Stimulated activated naive CD8-positive, alpha-beta T cell treated with anti-CD3 and anti-CD28 coated beads, Interleukin-15, amount 100 ng/mL, for 72 hours (primary cell): ENCODE measurements around the gene KIRREL3.

Experiments
- ATAC-seq: fragments of 150-1000 bp; cut with Tn5 transposase; 2 replicates; pipeline ENCODE4 v1.10.0; 2021; ENCODE audit warnings: mild to moderate bottlenecking, moderate library complexity
- DNase-seq, 2 donors: peaks; one replicate each; pipeline ENCODE4 v3.0.0; 2021 to 2022
- H3K27ac Mint-ChIP-seq, 2 donors: one replicate each; pipeline ENCODE4 v1.8.0; 2022; ENCODE audit warnings: mild to moderate bottlenecking in 2 of 2, mixed read lengths in 2 of 2, moderate library complexity in 2 of 2
- H3K27me3 Mint-ChIP-seq: one replicate; pipeline ENCODE4 v1.8.0; 2022; ENCODE audit warnings: mixed read lengths
- H3K4me1 Mint-ChIP-seq: one replicate; pipeline ENCODE4 v1.8.0; 2022; ENCODE audit warnings: mild to moderate bottlenecking, mixed read lengths
- H3K4me3 Mint-ChIP-seq, 2 donors: one replicate each; pipeline ENCODE4 v1.8.0; 2022; ENCODE audit warnings: mild to moderate bottlenecking in 2 of 2, mixed read lengths in 2 of 2, moderate library complexity in 1 of 2
- H3K9me3 Mint-ChIP-seq, 2 donors: one replicate each; pipeline ENCODE4 v1.8.0; 2022; ENCODE audit warnings: mixed read lengths in 2 of 2

The KIRREL3 gene

DNA sequence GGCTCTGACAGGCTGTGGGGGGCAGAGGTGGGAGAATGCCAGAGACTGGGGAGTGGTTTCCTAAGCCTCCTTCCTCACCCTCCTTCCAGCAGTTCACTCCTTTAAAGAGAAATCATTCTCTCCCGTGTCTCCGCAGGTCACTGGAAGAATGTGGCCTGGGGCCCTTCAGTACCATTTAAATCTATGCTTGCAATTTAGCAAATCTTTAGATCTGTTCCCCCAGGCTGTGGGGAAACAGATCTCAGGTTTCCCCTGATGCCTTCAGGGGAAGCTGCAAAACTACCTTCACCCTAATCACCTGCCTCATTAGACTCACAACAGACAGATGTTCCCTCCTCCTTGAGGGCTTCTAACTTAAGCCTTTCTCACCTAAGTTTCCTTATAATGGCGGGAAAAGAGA is 55.3 kb downstream of the KIRREL3 start:
- Mint-ChIP-seq H3K9me3 (no peaks in the 10 kb centered on the region), H3K4me1 (no peaks in the 10 kb centered on the region), H3K4me3 (no peak overlapping the region), H3K27ac (no peak overlapping the region), H3K27me3 (no peaks in the 10 kb centered on the region)
- DNase-seq: no peak
- no peak for ATAC-seq

DNA sequence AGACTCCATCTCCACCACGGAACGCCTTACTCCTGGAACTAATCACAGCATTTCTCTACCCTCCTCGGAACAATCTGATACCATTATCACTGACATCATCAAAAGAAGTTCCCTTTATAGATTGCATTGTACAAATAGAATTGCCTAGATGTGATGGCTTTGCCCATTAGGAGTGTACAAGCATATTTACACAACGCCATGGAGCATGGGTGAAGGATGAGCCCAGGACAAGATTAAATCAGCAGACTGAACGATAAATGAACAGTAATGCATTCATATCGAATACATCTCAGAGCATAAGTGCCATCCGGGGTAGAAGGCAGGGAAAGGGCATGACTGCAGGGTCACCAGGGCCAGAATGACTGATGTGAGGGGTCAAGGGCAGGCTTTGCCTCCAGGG is 57.3 kb downstream of the KIRREL3 start:
- ATAC-seq: no peak
- no peak for DNase-seq
- Mint-ChIP-seq H3K27me3 (no peaks in the 10 kb centered on the region), H3K4me3 (no peak overlapping the region), H3K27ac (no peak overlapping the region), H3K4me1 (no peaks in the 10 kb centered on the region), H3K9me3 (no peaks in the 10 kb centered on the region)

DNA sequence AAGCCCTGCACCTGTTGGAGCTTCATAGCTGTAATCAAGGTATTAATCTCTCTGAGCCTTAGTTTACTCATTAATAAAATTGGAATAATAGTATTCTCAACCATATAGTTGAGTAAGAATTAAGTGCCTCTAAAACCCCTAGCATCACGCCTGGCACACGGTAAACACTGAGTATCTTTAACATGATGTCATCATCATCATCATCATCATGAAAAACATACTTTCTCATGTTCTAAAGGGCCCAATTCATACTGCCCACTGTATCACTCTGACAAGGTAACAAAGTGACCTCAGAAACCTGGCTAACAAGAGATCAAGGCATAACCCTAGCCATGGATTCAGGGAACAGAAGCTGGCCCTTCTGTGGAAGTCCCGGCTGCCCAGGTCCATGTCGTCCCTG is 58.4 kb downstream of the KIRREL3 start:
- H3K4me3 Mint-ChIP-seq: no peak overlapping the region
- no peak overlapping the region for H3K27ac Mint-ChIP-seq
- H3K9me3 Mint-ChIP-seq: no peaks in the 10 kb centered on the region
- H3K4me1 Mint-ChIP-seq: no peaks in the 10 kb centered on the region
- ATAC-seq: no peak
- no peaks in the 10 kb centered on the region for H3K27me3 Mint-ChIP-seq
- DNase-seq: no peak

DNA sequence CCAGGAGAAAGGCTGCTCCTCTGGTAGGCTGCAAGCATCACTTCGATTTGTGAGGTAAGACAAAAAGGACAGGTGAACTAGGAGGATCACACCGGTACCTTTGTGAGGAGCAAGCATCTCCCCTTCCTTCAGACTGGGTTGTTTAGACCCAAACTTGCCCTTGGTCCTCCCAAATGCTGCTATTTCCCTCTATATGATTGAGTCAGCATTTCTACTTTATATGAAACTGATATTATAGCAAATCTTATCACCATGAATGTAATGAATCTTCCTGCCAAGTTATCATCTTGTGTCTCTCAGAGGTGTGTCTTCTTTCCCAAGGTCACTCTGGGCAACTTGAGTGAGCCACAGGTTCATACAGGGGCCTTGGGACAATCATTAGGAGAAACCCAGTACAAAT is 61.0 kb downstream of the KIRREL3 start:
- ATAC-seq: no peak
- Mint-ChIP-seq H3K9me3 (peaks cover 0 to 2% of the 10 kb centered on the region in 2 donors), H3K27ac (no peak overlapping the region), H3K4me1 (no peaks in the 10 kb centered on the region), H3K27me3 (no peaks in the 10 kb centered on the region), H3K4me3 (no peak overlapping the region)
- DNase-seq: no peak

- Mint-ChIP-seq H3K4me1 (no peaks in the 10 kb centered on the region), H3K4me3 (no peak overlapping the region), H3K27ac (no peak overlapping the region), H3K9me3 (peaks cover 0 to 4% of the 10 kb centered on the region in 2 donors), H3K27me3 (no peaks in the 10 kb centered on the region)
- ATAC-seq: no peak
- DNase-seq: no peak
Observed at GRCh38 chr11:126938718-126939117, 61.9 kb downstream of the KIRREL3 start.

- Mint-ChIP-seq H3K4me3 (no peak overlapping the region), H3K4me1 (no peaks in the 10 kb centered on the region), H3K27me3 (peaks cover 20% of the 10 kb centered on the region), H3K27ac (peak overlapping the region; percentile 47 to 59), H3K9me3 (peaks cover 4 to 6% of the 10 kb centered on the region in 2 donors)
- no peak for ATAC-seq
- no peak for DNase-seq
Observed at GRCh38 chr11:126930091-126930841, 70.3 kb downstream of the KIRREL3 start.

DNA sequence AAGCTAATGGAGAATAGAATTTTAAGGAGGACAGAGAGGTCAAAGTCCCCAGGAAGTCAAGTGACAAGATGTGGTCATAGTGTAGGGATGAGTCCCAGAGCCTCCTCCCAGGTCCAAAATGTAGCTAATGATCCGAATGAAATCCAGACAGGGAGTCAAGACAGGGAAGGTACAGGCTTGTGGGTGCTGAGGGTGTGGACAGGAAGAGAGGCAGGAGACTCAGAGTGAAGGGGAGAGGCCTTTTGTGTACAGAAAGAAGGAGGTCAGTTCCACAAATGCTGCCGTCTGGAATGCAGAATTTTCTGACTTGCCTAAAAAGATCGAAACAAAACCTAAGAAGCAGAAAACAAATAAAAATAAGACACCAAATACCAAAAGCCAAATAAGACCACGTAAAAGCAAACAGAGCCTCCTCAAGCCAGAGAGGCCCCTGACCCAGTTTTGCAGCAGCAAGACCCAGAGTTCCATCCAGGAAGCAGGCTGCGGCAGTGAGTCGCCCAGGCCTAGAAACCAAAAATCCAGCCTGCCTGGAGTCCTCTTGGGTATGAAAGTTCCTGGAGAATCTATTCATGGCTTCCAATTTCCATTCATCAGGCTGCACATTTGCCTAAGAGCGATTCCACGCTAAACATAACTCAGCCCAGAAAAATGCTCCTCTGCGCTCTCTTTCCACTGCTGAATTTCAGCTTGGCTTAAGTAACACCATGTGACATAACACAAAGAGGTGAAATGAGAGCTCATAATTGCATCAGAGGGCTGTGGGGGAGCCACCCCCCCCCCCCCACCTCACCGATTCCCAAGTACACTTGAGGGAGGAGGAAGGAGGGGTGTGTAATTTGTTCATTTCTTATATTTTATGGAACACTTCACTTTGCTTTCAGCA is 71.2 kb downstream of the KIRREL3 start:
- no peaks in the 10 kb centered on the region for H3K4me1 Mint-ChIP-seq
- H3K9me3 Mint-ChIP-seq: peaks cover 1 to 6% of the 10 kb centered on the region in 2 donors
- ATAC-seq: no peak
- DNase-seq: no peak
- H3K27ac Mint-ChIP-seq: no peak overlapping the region
- H3K4me3 Mint-ChIP-seq: no peak overlapping the region
- H3K27me3 Mint-ChIP-seq: peaks cover 20% of the 10 kb centered on the region

GRCh38 chr11:126927623-126928022 is 72.9 kb downstream of the KIRREL3 start:
- peaks cover 0 to 6% of the 10 kb centered on the region in 2 donors for H3K9me3 Mint-ChIP-seq
- H3K27me3 Mint-ChIP-seq: peaks cover 20% of the 10 kb centered on the region
- no peak for DNase-seq
- no peak overlapping the region for H3K27ac Mint-ChIP-seq
- no peak overlapping the region for H3K4me3 Mint-ChIP-seq
- ATAC-seq: no peak
- H3K4me1 Mint-ChIP-seq: no peaks in the 10 kb centered on the region

GRCh38 chr11:126926376-126926791 is 74.2 kb downstream of the KIRREL3 start:
- Mint-ChIP-seq H3K27me3 (peaks cover 20% of the 10 kb centered on the region), H3K4me1 (no peaks in the 10 kb centered on the region), H3K9me3 (peaks cover 0 to 6% of the 10 kb centered on the region in 2 donors), H3K4me3 (no peak overlapping the region), H3K27ac (no peak overlapping the region)
- ATAC-seq: no peak
- no peak for DNase-seq

DNA sequence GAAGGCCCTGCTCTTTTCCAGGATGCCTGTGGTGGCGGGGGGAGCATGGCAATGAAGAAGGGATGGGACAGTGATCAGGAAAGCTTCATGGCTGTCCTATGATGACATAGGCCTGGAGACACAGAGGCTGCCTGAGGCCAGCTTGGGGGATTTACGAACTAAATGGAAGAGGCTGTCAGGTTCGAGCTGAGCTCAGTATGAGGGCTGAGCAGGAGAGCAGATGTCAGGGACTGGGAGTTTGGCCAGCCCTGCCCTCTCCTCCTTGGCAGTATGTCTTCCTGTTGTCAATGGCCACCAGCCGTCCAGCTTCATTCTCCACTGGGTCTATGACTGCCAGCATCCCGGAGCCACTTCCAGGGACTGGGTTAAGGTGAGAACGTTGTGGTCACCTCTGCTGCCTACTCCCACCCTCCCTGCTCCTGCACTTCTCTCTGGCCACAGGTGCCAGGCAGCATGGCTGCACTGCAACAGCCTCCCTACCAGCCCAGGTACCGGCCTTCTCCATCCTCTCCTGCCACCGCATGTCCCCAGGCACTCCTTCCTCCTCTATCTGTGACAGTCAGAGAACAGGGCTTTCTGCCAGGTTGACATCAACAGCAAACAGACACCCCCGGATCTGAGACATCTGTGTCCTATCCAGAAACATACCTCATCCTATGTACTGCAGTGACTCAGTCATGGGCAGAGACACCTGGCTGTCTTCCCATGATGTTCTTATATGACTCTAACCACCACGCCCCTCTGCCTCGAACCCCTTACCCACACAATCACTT is 75.1 kb downstream of the KIRREL3 start:
- no peak for DNase-seq
- no peak overlapping the region for H3K27ac Mint-ChIP-seq
- peak; percentile 13 for ATAC-seq
- no peak overlapping the region for H3K4me3 Mint-ChIP-seq
- H3K9me3 Mint-ChIP-seq: peaks cover 0 to 4% of the 10 kb centered on the region in 2 donors
- H3K27me3 Mint-ChIP-seq: peaks cover 14% of the 10 kb centered on the region
- H3K4me1 Mint-ChIP-seq: no peaks in the 10 kb centered on the region

DNA sequence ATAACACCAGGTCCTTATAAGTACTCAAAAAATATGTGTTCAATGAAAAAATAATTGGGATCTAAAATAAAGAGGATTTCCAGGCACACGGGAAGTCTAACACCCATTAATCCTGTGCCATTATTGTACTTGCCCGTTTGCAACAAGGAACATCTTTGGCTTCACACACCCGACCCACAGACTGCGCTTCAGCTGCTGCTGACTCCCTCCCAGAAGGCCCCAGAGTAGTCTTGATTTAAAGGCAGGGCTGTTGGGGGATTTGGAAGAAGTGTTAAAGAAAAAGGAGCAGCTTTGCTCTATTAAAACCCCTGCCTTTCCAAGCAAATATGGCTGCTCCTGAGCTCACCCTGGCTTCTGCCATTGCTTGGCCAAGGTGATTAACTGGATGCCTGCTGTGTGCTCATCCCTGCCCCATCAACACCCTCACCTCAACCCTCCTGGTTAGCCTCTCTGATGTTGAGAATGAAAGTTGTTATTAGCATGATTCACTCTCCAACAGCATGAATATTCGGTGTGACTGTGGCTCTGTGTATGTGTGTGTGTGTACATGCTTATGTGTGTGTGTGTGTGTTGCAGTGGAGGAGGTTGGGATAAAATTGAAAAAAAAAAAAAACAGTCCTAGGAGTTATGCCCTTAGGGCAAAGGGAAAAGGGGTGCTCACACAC is 76.1 kb downstream of the KIRREL3 start:
- no peak overlapping the region for H3K27ac Mint-ChIP-seq
- no peak overlapping the region for H3K4me3 Mint-ChIP-seq
- H3K9me3 Mint-ChIP-seq: no peaks in the 10 kb centered on the region
- ATAC-seq: no peak
- no peak for DNase-seq
- H3K4me1 Mint-ChIP-seq: no peaks in the 10 kb centered on the region
- H3K27me3 Mint-ChIP-seq: peaks cover 9% of the 10 kb centered on the region

DNA sequence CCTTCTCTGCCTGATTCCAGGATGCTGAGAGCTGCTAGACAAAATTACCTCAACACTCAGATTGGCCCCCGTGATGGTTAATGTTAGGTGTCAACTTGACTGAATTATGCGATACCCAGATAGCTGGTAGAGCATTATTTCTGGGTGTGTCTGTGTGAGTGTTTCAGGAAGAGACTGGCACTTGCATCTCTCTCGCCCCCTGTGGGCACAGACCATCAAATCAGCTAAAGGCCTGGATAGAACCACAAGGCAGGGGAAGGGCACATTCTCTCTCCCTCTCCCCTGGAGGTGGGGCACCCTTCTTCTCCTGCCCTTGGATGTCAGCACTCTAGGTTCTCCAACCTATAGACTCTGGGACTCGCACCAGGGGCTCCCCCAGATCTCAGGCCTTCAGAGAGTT is 79.7 kb downstream of the KIRREL3 start:
- DNase-seq (no peak), ATAC-seq (no peak)
- Mint-ChIP-seq H3K9me3 (no peaks in the 10 kb centered on the region), H3K27ac (no peak overlapping the region), H3K4me1 (no peaks in the 10 kb centered on the region), H3K27me3 (no peaks in the 10 kb centered on the region), H3K4me3 (no peak overlapping the region)

DNA sequence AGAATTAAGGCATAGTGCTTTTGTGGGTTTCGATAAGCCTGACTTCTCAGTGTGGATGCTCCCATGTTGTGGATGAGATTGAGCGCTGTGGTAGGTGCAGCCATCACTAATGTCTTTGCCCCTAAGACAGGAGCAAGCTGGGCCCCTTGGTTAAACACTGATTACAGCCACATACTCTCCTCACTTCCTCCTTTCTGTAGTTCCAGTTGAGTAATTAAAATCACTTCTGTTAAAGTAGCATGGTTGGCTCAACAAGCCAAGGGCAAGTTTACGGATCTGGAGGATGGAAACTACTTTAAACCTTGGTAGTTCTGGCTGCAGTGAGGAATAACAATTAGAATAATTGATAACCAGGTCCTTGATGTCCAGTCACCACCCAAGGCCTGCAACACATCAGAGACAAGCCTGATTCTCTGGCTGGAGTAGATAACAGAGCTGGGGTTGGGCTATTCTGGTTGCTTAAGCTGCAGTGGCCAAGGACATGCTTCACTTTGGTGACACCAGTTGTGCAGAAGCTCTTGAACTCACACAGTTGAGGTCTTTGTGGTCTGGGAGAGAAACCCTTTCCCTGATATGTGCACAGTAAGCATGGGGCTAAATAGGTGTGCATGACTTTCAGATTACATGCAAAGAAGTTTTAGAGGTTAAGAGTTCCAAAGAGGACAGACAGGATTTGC is 81.3 kb downstream of the KIRREL3 start:
- DNase-seq: no peak
- H3K27ac Mint-ChIP-seq: no peak overlapping the region

DNA sequence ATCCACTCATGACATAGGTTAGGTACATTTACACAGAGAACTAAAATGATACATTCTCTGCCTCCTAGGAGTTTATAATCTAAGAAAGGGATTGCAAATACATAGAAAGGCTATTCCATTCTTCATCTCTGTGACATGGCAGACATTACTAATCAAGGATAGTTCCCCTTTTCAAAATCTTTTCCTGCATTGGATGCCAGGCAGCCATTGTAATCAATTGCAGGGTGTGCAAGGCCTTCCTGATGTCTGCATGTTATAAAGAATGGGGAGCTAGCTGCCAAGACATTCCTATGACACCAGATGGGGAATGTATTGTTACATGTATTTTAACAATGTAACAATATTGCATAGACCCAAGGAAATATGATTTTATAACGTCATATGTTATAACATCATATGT is 82.0 kb downstream of the KIRREL3 start:
- no peak overlapping the region for H3K4me3 Mint-ChIP-seq
- H3K4me1 Mint-ChIP-seq: no peaks in the 10 kb centered on the region
- ATAC-seq (no peak), DNase-seq (no peak)
- no peaks in the 10 kb centered on the region for H3K27me3 Mint-ChIP-seq
- H3K27ac Mint-ChIP-seq: no peak overlapping the region
- H3K9me3 Mint-ChIP-seq: no peaks in the 10 kb centered on the region

More for the DNA sequence above, 81.3 kb downstream of the KIRREL3 start:
- Mint-ChIP-seq H3K4me1 (no peaks in the 10 kb centered on the region), H3K9me3 (no peaks in the 10 kb centered on the region), H3K4me3 (no peak overlapping the region), H3K27me3 (no peaks in the 10 kb centered on the region)
- ATAC-seq: no peak
